Stimulated activated CD8-positive, alpha-beta memory T cell treated with anti-CD3 and anti-CD28 coated beads, Interleukin-15, amount 100 ng/mL, for 48 hours (primary cell): ENCODE results near the gene GNAQ.

Experiments used
- DNase-seq, 2 donors: peaks; one replicate each; pipeline ENCODE4 v3.0.0-alpha.2; 2020; ENCODE audit warnings: low read depth in 2 of 2

GNAQ gene

DNA sequence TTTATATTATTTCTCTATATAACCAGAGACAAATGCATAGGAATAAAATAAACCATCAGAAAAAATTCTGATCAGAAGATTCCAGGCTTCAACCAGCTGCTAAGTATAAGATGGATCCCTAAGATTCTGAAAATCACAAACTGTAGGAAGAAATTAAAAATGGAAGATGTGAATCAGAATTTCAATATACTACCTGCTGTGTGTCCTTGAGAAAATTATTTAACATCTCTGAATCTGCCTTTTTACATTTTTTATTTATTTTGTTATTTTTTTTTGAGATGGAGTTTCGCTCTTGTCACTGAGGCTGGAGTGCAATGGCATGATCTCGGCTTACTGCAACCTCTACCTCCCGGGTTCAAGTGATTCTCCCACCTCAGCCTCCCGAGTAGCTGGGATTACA lies 187.2 kb downstream of the GNAQ start:
- DNase-seq, result no peak

DNA sequence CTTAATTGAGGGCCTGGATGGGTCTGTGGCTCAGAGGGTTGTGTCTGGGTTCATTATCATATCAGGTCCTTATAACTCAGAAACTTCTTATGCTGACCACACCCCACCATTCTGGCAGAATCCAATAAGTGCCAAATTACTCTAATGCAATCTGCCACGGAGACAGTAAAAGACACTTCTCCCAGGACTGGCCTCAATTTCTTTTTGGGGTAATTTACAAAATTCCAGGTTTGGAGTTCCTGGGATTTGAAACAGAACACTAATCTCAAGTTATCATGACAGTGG lies 187.8 kb downstream of the GNAQ start:
- no peak for DNase-seq

GRCh38 chr9:77843076-77843870 lies 188.3 kb downstream of the GNAQ start:
- no peak for DNase-seq

DNA sequence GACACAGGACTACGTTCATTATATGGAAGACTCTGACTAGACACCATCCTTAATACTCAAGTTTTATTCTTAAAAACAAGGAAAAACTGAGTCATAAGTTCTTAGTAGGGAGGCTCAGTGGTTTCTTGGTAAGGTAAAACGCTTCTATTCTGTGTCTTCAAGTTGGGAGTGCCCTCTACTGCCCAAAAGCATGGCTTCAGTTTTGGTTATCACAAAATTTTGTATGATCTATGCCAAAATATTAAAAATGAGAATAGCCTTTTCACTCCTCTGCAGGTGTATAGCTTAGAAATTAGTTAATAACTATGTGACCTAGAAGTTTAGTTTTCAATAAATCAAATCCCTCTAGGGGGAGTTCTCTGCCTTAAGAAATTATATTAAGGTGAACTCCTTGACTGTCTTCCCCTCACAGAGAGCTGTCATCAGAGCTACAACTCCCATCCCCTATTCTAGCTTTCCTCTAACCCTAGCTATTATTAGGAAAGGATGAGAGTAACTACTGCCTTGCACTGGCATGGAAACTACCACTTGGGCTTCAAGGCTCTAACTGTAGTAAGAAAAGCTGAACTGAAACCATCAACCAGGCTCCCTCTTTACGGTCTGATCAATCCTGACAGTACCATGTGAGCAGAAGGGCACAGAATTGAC lies 189.7 kb downstream of the GNAQ start:
- no peak for DNase-seq

DNA sequence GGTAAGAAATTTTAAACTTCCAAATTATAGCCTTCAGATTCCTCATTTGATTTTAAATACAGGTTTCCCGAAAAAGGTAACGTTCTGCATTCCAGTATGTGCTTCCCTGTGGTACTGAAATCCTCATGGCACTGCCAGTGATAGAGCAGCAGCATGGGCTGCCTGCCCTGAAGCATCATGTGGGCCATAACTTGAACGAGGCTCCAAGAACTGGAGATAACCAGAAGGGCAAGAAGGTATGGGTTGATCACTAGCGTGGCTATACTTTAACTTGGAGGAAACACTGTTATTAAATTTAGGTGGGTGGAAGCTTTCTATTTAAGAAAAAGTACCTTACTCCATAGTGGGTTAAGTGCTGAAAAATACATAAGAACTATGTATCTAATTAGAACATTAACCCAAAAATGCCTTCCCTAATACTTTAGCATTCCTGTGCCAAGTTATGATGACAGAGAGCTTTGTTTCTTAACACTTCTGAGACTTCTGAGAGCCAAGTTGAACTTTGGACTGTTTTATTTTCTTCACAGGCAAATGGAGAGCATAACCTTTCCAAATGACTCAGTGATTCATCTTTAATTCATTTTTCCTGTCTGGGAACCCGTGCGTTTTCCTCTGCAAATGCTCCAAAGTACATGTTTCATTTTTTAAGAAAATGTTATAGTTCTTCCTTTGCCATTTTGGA lies 192.0 kb downstream of the GNAQ start:
- no peak for DNase-seq

- DNase-seq, result no peak
These were observed 192.6 kb downstream of the GNAQ start for GRCh38 chr9:77838986-77839385.

DNA sequence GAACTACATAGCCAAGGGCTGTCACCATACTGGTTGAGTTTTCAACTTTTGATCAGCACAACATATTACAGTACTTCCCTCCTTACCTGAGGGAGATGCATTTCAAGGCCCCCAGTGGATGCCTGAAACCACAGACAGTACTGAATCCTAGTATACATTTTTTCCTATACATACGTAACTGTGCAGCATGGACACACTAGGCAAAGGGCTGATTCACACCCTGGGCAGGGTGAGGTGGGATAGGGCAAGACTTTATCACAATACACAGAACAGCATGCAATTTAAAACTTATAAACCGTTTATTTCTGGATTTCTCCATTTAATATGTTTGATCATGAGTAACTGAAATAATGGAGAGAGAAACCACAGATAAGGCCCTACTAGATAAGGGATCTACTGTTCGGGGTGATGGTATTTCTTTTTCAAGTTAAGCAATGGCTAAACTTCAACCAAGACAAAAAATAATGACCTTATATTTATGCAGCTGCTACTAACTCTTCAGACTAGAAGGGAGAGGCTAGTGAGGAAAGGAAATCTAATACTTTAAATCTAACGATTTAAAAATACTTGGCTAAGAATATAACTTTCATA lies 196.6 kb downstream of the GNAQ start:
- DNase-seq, result no peak

GRCh38 chr9:77833561-77834429 lies 197.8 kb downstream of the GNAQ start:
- no peak for DNase-seq

DNA sequence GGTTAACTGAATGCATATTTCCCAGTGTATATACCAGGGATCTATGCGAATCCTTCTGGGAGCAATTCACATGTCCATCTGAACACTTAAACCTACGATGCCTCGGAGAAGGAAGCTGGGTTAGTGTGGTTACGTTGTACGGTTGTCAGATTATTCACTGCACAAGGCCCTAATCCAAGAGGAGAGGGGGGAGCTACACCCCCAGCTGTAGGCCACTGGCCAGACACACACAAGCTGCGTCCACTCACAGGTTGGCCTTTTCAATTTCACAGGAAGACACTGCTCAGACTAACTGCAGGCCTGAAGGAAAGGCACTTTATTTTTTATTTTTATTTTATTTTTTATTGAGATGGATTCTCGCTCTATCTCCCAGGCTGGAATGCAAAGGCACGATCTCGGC lies 199.0 kb downstream of the GNAQ start:
- no peak for DNase-seq

GRCh38 chr9:77831781-77832180 lies 199.8 kb downstream of the GNAQ start:
- no peak for DNase-seq

DNA sequence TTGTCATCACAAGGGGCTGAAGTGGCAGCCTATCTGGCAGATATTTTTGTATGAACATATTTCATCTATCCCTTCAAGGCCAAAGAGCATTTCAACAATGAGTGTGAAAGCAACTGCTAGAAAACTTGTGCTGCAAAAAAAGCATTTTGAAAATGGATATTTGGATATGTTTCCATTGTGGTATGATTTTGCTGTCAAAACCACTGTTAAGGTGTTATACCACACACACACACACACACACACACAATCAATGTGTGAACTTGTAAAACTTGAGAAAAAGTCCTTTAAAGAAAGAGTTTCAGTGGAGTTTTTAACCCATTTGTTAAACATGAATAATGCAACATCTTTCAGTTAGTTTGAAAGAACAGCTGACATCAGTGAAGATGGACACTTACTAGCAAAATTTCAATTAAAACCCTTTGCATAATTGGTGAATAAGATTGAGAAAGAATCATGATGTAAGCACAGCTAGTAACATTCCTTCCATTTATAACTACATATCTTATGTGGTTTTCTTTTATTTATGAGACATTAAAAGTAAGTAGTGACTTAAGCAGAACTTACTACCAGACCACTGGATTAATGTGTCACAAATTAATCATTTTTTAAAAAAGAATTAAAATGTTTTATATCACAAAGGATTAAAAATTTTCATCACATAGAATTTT lies 200.9 kb downstream of the GNAQ start:
- no peak for DNase-seq

DNA sequence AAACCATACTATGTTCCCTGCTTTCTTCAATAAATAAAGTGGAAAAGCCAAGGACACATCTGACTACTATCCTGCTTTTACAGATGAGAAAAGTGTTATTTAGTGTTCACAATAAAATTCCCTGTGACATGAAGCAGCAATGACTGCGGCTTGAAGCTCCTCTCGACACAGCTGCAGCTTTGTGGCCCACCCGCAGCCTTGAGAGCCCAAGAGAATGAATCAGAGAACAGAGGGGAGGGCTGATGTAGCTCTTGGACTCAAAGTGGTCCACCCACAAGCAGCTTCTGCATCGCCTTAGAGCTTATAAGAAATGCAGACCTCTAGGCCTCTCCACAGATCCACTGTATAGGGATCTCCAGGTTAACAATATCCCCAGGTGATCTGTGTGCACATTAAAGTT lies 202.2 kb downstream of the GNAQ start:
- DNase-seq, result no peak

DNA sequence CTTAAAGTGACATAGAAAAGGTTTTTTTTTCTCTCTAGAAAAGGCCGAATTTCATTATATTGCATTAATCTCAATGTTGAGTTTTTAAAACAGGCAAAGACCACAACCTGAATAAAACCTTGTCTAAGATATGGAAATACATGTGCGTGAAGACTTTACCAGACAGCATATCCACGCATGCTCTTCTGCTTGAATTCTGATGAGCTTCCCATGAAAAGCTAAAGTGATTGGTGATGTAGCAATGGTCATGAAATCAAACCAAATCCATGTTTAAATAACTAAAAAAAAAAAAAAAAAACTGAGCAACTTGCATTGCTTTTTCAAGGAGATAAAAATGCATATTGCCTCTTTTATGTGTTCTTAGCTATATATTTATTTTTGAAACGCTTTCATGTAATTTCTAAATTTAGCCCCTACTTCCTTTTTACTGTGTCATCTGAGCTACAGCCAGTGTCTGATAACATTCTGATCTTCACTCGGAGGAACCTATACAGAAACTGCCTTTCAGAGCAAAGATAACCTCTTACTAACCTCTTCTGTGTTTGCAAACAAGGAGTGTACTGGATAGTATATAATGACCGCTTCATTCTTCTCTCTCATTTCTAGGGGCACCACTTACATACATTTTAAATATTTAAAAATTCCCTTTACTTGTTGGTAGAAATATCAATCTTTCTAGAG lies 204.4 kb downstream of the GNAQ start:
- no peak for DNase-seq

DNA sequence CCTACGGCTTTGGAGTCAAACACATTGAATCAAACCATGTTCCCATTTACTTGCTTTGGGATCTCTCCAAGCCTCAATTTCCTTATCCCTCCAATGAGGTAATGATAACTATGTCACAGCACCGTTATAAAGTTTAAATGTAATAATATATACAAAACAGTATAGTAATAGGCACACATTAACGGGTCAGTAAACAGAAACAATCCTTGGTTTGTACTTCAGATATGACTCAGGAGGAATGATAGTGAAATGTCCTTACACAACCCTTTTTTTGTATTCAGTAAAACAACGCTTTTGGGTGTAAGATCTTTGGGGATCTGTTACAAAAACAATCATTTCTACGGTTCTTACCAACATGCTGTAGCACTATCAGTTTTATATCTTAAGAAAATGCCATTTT lies 205.0 kb downstream of the GNAQ start:
- DNase-seq, result no peak

DNA sequence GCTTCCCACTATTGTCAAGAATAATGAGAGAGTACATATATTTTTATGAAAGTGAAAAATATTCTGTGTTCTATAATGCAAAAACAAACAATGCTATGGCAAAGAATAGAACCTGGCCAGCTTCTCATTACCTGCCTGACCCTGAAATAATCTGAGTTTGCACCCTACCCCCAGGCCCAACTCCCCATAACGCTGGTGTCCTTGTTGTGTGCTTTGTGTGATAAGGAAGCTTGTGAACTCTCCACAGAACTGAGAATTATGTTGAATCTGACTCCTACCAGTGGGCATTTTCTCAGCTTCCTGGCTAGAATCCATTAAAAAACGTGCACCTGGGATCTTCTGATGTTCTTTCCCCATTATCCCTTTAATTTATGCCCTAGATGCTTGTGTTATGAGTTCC lies 205.5 kb downstream of the GNAQ start:
- no peak for DNase-seq

- DNase-seq, result no peak
These were observed 206.2 kb downstream of the GNAQ start for GRCh38 chr9:77825361-77825760.

DNA sequence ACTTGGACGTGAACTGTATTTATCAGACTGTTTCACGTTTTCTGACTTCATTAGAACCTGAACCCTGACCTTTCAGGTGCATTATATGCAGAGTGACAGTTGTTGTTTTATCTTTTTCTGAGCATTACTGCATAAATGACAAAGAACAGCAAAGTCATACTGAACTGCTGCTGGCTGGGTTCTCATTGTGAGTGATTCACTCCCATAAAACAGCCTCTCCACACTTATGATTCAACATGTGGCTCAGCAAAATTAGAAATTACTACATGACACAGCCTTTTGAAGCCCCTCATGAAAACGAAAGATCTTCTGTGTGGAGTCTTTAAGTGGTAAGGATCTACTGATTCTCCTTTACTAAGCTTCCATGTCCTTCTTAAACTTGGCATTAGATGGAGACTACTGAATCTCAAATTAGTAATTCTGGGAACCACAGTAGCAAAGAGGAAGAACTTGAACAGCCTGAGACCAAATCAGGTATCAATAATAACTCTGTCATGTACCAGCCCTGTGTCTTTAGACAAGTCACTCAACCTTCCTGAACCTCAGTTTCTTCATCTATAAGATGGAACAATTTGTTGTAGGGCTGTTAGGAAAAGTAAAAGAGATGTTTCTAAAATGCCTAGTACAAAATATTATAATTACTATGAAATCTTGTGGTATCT lies 211.2 kb downstream of the GNAQ start:
- DNase-seq, result no peak

- DNase-seq, result no peak
These were observed 212.0 kb downstream of the GNAQ start for GRCh38 chr9:77819657-77820056.

DNA sequence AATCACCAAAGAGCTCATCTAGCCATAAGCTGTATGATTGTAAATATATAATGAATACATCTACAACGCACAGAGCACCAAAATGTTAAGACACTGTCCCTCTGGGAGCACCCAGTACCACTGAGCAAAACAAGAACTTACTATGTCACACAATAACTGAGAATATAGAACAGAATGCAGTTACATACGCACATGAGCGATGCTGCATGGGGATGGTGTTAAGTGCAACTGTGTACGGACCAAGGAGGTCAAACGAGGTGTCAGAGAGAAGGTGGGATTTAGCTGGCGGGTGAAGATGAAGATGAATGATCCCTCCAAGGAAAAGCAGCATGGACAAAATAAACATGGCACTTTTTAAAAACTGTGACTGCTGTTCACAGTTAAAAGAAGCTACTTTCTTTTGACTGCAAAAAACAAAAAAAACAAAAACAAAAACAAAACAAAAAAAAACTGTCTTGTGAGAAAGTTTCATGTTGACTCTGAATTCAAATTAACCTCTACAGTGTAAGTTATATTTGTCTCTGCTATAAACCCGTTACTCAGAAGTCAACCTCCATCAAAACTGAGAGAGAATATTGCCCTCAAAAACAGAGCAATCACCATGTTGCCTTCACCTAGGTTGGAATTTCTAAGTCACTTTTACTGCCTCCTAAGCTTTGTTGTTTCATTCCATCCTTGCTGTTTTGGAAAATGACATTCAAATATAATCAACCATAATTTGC lies 213.9 kb downstream of the GNAQ start:
- no peak for DNase-seq
